HG02943 (cell line): ENCODE data around the gene ATF7.
"Not testable (repeated sequence)": the region's sequence is repeated elsewhere in the genome, so short reads cannot be mapped to it uniquely, and the experiment has no call there.

ENCODE experiments used
- ATAC-seq: cut with Tn5 transposase; IDR thresholded peaks from one replicate; pipeline ENCODE4 v1.9.1; 2021; ENCODE audit warnings: mild to moderate bottlenecking, low read depth, moderate library complexity; ENCODE audit not compliant: unreplicated experiment

ATF7 gene

GRCh38 chr12:53631721-53632120 lies 5.5 kb upstream of the ATF7 start:
- no peak for ATAC-seq

DNA sequence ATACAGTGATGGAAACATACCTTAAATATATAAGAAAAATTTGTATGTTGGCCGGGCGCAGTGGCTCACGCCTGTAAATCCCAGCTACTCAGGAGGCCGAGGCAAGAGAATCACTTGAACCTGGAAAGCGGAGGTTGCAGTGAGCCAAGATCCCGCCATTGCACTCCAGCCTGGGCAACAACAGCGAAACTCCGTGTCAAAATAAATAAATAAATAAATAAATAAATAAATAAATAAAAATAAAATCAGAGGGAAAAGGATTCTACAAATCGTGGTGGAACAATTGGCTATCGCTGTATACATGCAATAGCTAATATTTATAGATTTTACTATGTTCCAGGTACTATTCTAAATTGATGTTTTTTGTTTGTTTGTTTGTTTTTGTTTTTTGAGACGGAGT lies 1.7 kb upstream of the ATF7 start:
- ATAC-seq = no peak

DNA sequence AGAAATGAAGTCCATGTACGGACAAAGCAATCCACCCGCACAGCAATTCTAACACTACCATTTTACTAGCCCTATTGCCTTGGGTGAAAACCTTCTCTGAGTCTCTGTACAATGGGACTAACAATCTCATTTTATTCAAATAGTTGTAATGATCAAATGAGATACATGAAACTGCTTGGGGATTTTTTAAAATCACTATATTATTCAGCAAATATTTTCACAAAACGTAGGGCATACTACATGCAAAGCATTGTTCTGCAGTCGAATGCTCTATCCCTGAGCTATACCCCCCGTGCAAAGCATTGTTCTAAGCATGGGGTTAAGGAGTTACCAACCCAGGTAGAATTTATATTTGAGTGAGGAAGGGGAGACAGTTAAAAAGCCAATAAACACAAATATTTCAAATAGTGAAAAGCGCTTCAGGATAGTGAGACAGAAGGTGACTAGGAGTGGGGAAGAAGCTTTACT lies 554 bp upstream of the ATF7 start:
- ATAC-seq = no peak

- ATAC-seq = no peak
Measured at GRCh38 chr12:53625373-53625945, 723 bp downstream of the ATF7 start.

GRCh38 chr12:53624956-53625355 lies 1.2 kb downstream of the ATF7 start:
- no peak for ATAC-seq

- ATAC-seq = no peak
Measured at GRCh38 chr12:53624458-53624857, 1.7 kb downstream of the ATF7 start.

GRCh38 chr12:53623548-53624385 lies 2.4 kb downstream of the ATF7 start:
- ATAC-seq = no peak

DNA sequence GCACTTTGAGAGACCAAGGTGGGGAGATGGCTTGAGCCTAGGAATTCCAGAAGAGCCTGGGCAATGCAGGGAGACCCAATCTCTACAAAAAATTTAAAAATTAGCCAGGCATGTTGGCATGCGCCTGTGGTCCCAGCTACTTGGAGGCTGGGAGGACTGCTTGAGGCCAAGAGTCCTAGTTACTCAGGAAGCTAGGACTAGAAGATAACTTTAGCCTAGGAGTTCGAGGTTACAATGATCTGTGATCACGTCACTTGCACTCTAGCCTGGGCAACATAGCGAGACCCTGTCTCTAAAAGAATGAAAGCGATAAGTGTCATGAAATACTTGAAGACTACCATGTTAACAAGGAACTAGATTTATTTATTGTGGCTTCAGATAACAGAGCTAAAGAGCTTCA lies 3.5 kb downstream of the ATF7 start:
- no peak for ATAC-seq

- ATAC-seq = no peak
Measured at GRCh38 chr12:53618275-53618674, 7.9 kb downstream of the ATF7 start.

DNA sequence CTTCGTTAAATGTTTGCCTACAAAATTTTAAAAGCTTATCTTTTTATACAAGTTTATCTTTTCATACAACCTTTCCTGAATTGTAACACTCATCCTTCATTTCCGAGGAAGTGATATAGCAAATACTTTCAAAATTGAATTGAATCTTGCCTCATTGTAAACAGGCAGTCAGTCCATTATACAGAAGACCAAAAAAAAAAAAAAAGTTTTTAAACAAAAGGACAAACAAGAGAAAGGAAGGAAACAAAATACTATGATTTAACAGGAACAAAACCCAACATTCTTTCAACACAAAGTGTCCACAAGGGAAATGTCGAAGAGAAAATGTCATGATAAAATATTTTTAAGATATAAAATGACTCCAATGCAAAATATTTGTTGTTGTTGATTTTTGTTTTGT lies 8.5 kb downstream of the ATF7 start:
- ATAC-seq = no peak

DNA sequence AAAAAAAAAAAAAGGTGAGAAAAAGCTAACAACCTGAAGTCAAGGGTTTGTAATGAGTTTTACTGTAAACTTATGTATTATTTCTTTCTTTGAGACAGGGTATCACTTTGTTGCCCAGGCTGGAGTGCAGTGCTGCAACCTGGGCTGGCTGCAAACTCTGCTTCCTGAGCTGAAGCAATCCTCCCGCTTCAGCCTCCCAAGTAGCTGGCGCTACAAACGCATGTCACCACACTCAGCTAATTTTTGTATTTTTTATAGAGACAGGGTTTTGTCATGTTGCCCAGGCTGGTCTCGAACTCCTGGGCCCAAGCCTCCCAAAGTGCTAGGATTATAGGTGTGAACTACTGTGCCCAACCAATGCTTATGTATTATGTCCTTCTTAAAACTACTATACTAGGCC lies 9.2 kb downstream of the ATF7 start:
- ATAC-seq = no peak

- no peak for ATAC-seq
Measured at GRCh38 chr12:53613821-53614220, 12.4 kb downstream of the ATF7 start.

GRCh38 chr12:53612978-53613377 lies 13.2 kb downstream of the ATF7 start:
- no peak for ATAC-seq

GRCh38 chr12:53611304-53611703 lies 14.9 kb downstream of the ATF7 start:
- ATAC-seq = no peak

- not testable (repeated sequence) for ATAC-seq
Measured at GRCh38 chr12:53606688-53607087, 19.5 kb downstream of the ATF7 start.

- ATAC-seq = no peak
Measured at GRCh38 chr12:53604581-53604980, 21.6 kb downstream of the ATF7 start.

DNA sequence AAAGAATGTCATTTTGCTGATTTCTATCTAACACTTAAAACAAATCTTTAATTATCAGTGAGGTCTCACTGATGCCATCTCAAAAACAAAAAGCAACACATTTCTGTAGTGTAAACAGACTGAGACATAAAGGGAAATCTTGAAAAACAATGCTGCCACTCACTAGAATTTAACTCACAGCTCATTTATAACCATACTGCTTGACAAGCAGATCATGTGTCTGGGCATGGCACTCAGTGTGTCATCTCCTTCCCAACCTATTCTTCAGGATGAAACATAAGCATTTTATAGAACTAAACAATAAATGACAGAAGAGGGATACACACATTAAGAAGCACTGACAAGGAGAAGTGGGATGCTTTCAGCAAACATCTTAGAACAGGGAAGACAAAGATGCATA lies 22.4 kb downstream of the ATF7 start:
- no peak for ATAC-seq

- ATAC-seq = no peak
Measured at GRCh38 chr12:53603196-53603595, 23.0 kb downstream of the ATF7 start.

DNA sequence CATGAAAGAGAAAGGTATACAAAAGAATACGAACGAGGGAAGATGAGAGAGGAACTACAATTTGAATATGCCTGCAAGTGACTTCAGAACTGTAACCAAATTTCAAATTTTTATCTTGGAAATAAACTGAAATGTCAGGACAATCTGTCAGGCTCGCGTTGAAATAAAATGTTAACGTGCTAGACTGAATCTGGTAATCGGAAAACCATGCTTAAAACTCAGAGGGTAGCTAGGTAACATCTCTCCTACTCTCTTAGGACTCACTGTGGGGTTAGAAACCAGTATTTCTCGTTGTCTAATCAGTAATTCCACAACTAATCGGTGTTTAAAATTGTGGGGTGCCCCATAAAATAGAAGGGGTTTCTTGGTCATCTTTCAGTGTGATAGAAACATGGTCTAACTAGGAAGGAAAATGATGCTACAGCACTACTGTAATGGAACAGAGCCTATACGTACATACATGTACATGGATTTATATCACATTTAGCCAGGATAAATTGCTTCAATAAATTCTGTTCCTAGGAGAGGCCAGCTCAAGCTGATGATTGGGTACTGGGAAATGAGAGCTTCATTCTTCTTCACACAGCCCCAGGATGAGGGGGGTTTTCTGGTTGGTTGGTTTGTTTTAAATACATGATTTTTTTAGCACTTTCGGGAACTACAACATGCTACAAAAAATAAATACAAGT lies 23.9 kb downstream of the ATF7 start:
- no peak for ATAC-seq

DNA sequence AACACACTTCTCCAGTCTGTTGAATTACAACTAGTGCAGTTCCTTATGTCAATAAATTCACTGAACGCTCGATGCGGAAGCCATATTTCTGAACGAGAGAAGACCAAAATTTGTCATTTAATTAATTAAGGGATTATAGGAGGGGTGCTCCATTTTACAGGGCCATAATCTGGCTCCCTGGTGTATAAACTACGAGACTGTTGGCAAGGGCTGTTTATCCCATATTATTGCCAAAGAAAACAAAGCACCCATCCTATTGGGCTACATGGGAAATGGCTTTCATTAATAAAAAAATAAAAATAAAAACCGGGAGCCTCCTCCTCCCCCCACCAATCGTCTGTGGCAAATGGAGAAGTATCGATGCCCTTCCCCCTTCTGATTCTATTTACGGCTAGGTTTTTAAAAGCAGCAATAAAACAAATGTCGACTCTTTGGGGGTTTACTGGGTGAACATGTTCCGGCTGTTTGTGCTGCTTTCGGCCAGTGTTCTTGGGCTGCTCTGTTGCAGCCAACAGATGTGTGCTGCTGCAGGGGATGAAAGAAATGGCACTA lies 24.8 kb downstream of the ATF7 start:
- ATAC-seq = no peak
